K562 (cell line): ENCODE results near the gene FXN. TPM values are rescaled to one million over a fixed set of nuclear protein-coding genes. Genes with fewer than 3 reads are reported as not detected.

ENCODE experiments used
- ARID1B ChIP-seq: fragments of 450-650 bp; IDR thresholded peaks from 2 replicates; pipeline ENCODE4 v1.6.1; 2016; ENCODE audit warnings: antibody characterized with exemption, mild to moderate bottlenecking, inconsistent platforms
- REST ChIP-seq, 2 experiments: fragments of 450-650 bp; formaldehyde crosslinking in 1 of 2; IDR thresholded peaks; 2 replicates each; pipeline versions ENCODE4 v1.4.0 to v1.6.1; 2014 to 2020; ENCODE audit warnings: mild to moderate bottlenecking in 2 of 2, borderline replicate concordance in 1 of 2, low read depth in 1 of 2
- ZSCAN32 ChIP-seq: fragments of 450-650 bp; formaldehyde crosslinking; IDR thresholded peaks from 2 replicates; pipeline ENCODE4 v1.4.0; 2020; ENCODE audit warnings: mild to moderate bottlenecking, moderate library complexity
- polyA plus RNA-seq, 8 experiments: library from polyadenylated mRNA; depleted of rRNA in 4 of 8; stranded (reverse) in 5 of 8; unstranded in 3 of 8; fragments of >200 nt; fragmentation: Nextera tagmentation in 2 of 8; fragmentation: Illumina TruSeq in 1 of 8; extraction: Ambion mirVana in 2 of 8; extraction: Trizol in 1 of 8; gene quantifications; 2 replicates each; pipeline versions ENCODE4 v1.2.1 to v1.2.3, GENCODE V29; 2011 to 2014; ENCODE audit warnings: inconsistent platforms in 1 of 8, missing spikeins in 1 of 8
- total RNA-seq, 7 experiments: library from RNA; depleted of rRNA in 6 of 7; stranded (reverse); fragments of >200 nt in 6 of 7; fragmentation: Illumina TruSeq in 2 of 7; extraction: Trizol in 2 of 7; gene quantifications; 2 replicates each; pipeline versions ENCODE4 v1.2.1 to v1.2.3, GENCODE V29; 2011 to 2021; ENCODE audit warnings: low replicate concordance in 1 of 7

FXN gene
- total and polyA plus RNA-seq, 9 of the 15 experiments (the other 6 are each of a cell fraction or from before 2014, with no cell fraction given) = 7.6 to 51.5 (median 30.3) TPM

- no peak for TF ChIP-seq REST (IDR thresholded peaks at IDR 0.05; ENCODE audit: borderline replicate concordance)
- TF ChIP-seq REST (CRISPR knock-in tag; IDR thresholded peaks at IDR 0.05; ENCODE audit: low read depth) = no peak
- no peak for TF ChIP-seq ARID1B
- no peak for TF ChIP-seq ZSCAN32 (CRISPR knock-in tag)
Observed at GRCh38 chr9:69009708-69010107, 25.8 kb upstream of the FXN start (continued).
